Suprapubic skin (tissue), 4 donors: Measurements from ENCODE around the gene SMYD3. TPM values are rescaled to one million over a fixed set of nuclear protein-coding genes. Genes with fewer than 3 reads are reported as not detected.

ENCODE experiments used
- DNase-seq, 2 donors: peaks; one replicate each; pipeline ENCODE4 v3.0.0-alpha.2; 2019; ENCODE audit warnings: low spot score in 2 of 2
- H3K27ac ChIP-seq: fragments of 200-600 bp; sonication (generic); one replicate; pipeline ENCODE4 v1.5.1; 2019
- H3K27me3 ChIP-seq: fragments of 200-600 bp; sonication (generic); one replicate; pipeline ENCODE4 v1.5.1; 2019
- H3K36me3 ChIP-seq: fragments of 200-600 bp; sonication (generic); one replicate; pipeline ENCODE4 v1.5.1; 2019
- H3K4me1 ChIP-seq: fragments of 200-600 bp; sonication (generic); one replicate; pipeline ENCODE4 v1.5.1; 2019
- H3K4me3 ChIP-seq: fragments of 200-600 bp; sonication (generic); one replicate; pipeline ENCODE4 v1.5.1; 2019; ENCODE audit warnings: mild to moderate bottlenecking
- H3K9me3 ChIP-seq: fragments of 200-600 bp; sonication (generic); one replicate; pipeline ENCODE4 v1.5.1; 2019
- CTCF ChIP-seq, 2 donors: fragments of 200-600 bp in 1 of 2; fragments of 450-650 bp in 1 of 2; sonication (generic) in 1 of 2; IDR thresholded peaks; one replicate each; pipeline ENCODE4 v1.5.1; 2016 to 2019; ENCODE audit warnings: antibody characterized with exemption in 2 of 2, mild to moderate bottlenecking in 1 of 2, moderate library complexity in 1 of 2
- EP300 ChIP-seq: sonication (generic); formaldehyde crosslinking; IDR thresholded peaks from one replicate; pipeline ENCODE4 v1.6.1; 2017; ENCODE audit warnings: antibody characterized with exemption
- POLR2A ChIP-seq, 2 donors: fragments of 450-650 bp; IDR thresholded peaks; one replicate each; pipeline ENCODE4 v1.6.1; 2017; ENCODE audit warnings: antibody characterized with exemption in 2 of 2, mild to moderate bottlenecking in 2 of 2, moderate library complexity in 2 of 2
- POLR2AphosphoS5 ChIP-seq, 3 donors: sonication (generic); formaldehyde crosslinking; IDR thresholded peaks; one replicate each; pipeline ENCODE4 v1.6.1; 2017; ENCODE audit warnings: antibody characterized with exemption in 3 of 3
- WGBS: methylation state at CpG from one replicate; pipeline ENCODE4 v1.1.5; 2018; 5-methylcytosine and 5-hydroxymethylcytosine counted together
- total RNA-seq, 4 donors: library from RNA; depleted of rRNA; stranded (reverse); fragments of >200 nt; gene quantifications; one replicate each; pipeline ENCODE4 v1.1.0, GENCODE V29; 2016

The SMYD3 gene
- total RNA-seq, 4 donors from 2014 or later = 14.5 to 33.6 (median 18.9) TPM

- no peak overlapping the region for H3K27ac ChIP-seq
- H3K27me3 ChIP-seq = no peaks in the 10 kb centered on the region
- DNase-seq = no peak
- H3K4me1 ChIP-seq = peaks cover 11% of the 10 kb centered on the region
- H3K4me3 ChIP-seq = no peak overlapping the region
- no peak for TF ChIP-seq POLR2AphosphoS5 (IDR thresholded peaks at IDR 0.05)
- TF ChIP-seq EP300 = no peak
- TF ChIP-seq CTCF (IDR thresholded peaks at IDR 0.05) = no peak
- TF ChIP-seq POLR2A (IDR thresholded peaks at IDR 0.05) = no peak
- no peaks in the 10 kb centered on the region for H3K9me3 ChIP-seq
- H3K36me3 ChIP-seq = no peaks in the 10 kb centered on the region
- 70% methylated on average over 7 of the region's 7 CpGs for WGBS
Measured at GRCh38 chr1:246068619-246069509, 438.2 kb downstream of the SMYD3 start.

DNA sequence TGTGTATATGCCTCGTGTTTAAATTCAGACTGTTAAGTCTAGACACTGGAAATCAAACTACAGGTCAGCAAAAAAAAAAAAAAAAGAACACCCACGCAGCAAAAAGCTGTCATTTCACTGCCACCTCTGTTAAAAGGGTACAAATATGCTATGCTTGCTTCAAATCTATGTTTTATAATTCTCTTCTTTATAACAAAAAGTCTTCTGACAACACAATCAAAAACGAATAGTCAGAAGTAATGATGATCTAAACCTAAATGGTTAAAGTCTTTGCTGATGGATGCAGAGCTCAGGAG is 438.9 kb downstream of the SMYD3 start:
- Histone ChIP-seq H3K4me1 (peaks cover 11% of the 10 kb centered on the region), H3K27me3 (no peaks in the 10 kb centered on the region), H3K9me3 (no peaks in the 10 kb centered on the region), H3K27ac (no peak overlapping the region), H3K36me3 (no peaks in the 10 kb centered on the region), H3K4me3 (no peak overlapping the region)
- 78% methylated on average over 3 of the region's 3 CpGs for WGBS
- DNase-seq = no peak
- TF ChIP-seq EP300 = no peak
- no peak for TF ChIP-seq POLR2A (IDR thresholded peaks at IDR 0.05)
- TF ChIP-seq POLR2AphosphoS5 (IDR thresholded peaks at IDR 0.05) = no peak
- no peak for TF ChIP-seq CTCF (IDR thresholded peaks at IDR 0.05)

DNA sequence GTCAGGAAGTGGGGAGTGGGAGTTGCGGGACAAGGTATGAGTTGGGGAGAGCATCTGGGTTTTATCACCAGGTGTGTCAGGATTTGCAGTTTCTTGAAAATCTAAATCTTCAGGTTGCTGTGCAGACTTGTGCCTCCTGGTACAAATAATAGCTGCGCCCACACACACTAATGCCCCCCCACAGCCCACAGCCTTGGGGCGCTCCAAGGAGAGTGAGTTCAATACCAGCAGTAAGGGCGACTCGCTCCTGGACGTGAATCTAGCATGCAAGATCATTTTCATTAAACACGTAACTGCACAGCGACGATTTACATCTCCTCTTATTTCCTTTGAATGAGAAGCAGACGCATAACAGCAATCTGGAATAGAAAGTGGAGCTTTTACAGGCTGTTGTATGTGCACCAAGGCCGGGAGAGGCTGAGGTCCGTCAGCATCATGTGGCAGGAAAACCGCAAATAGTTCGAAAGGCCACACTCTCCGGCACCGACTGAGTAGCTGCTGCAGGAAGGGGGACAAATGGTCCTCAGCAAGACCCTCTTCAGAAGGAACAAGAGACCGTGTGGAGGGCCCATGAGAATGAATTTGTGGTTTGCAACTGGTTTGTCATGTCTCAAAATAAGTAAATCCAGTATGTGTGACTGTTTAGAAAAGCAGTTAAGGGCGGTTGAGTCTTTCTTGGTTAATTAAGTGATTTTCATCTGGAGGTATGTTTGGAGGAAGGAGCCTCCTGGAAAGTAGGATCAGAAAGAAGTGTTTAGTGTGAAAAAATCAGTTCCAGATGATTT is 439.5 kb downstream of the SMYD3 start:
- peaks cover 11% of the 10 kb centered on the region for H3K4me1 ChIP-seq
- H3K27me3 ChIP-seq = no peaks in the 10 kb centered on the region
- H3K4me3 ChIP-seq = no peak overlapping the region
- TF ChIP-seq CTCF (IDR thresholded peaks at IDR 0.05) = no peak
- no peak for TF ChIP-seq EP300
- no peak for TF ChIP-seq POLR2AphosphoS5 (IDR thresholded peaks at IDR 0.05)
- TF ChIP-seq POLR2A (IDR thresholded peaks at IDR 0.05) = no peak
- no peak for DNase-seq
- H3K36me3 ChIP-seq = no peaks in the 10 kb centered on the region
- H3K9me3 ChIP-seq = no peaks in the 10 kb centered on the region
- H3K27ac ChIP-seq = no peak overlapping the region
- 77% methylated on average over 18 of the region's 18 CpGs for WGBS

DNA sequence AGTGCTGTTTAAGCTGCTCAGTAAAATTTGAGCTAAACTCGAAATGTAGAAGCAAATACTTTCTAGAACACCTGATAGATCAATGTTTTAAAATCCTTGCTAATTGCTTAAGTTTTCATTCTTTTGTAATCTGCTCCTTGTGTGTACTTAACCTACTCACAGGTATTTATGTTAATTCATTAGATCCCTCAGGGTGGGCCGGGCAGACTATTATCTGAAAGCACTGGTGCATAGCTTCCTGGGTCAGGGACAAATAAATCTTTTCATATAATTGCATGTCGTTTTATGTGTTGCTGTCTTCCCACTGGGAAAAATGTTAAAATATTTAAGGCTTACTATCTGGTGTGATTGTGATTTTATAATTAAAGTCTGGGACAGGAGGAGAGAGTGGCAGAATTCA is 440.5 kb downstream of the SMYD3 start:
- TF ChIP-seq POLR2AphosphoS5 (IDR thresholded peaks at IDR 0.05) (no peak), EP300 (no peak), CTCF (IDR thresholded peaks at IDR 0.05) (no peak), POLR2A (IDR thresholded peaks at IDR 0.05) (no peak)
- no peak overlapping the region for H3K4me3 ChIP-seq
- 88% methylated on average over 3 of the region's 3 CpGs for WGBS

GRCh38 chr1:246065592-246065991 is 441.5 kb downstream of the SMYD3 start:
- Histone ChIP-seq H3K36me3 (no peaks in the 10 kb centered on the region), H3K9me3 (no peaks in the 10 kb centered on the region), H3K27me3 (no peaks in the 10 kb centered on the region), H3K27ac (no peak overlapping the region), H3K4me1 (peaks cover 11% of the 10 kb centered on the region), H3K4me3 (no peak overlapping the region)
- WGBS = 87% methylated on average over 3 of the region's 3 CpGs
- TF ChIP-seq POLR2AphosphoS5 (IDR thresholded peaks at IDR 0.05) (no peak), CTCF (IDR thresholded peaks at IDR 0.05) (no peak), POLR2A (IDR thresholded peaks at IDR 0.05) (no peak), EP300 (no peak)
- no peak for DNase-seq

More for the DNA sequence above, 440.5 kb downstream of the SMYD3 start:
- no peak overlapping the region for H3K27ac ChIP-seq
- H3K27me3 ChIP-seq = no peaks in the 10 kb centered on the region
- peaks cover 11% of the 10 kb centered on the region for H3K4me1 ChIP-seq
- no peaks in the 10 kb centered on the region for H3K36me3 ChIP-seq
- no peaks in the 10 kb centered on the region for H3K9me3 ChIP-seq
- no peak for DNase-seq
